ENCODE measurements around the gene ZNF527.

GRCh38 chr19:37403403-37403802, 32.5 kb downstream of the ZNF527 start:
- TF ChIP-seq, protein P1, sequence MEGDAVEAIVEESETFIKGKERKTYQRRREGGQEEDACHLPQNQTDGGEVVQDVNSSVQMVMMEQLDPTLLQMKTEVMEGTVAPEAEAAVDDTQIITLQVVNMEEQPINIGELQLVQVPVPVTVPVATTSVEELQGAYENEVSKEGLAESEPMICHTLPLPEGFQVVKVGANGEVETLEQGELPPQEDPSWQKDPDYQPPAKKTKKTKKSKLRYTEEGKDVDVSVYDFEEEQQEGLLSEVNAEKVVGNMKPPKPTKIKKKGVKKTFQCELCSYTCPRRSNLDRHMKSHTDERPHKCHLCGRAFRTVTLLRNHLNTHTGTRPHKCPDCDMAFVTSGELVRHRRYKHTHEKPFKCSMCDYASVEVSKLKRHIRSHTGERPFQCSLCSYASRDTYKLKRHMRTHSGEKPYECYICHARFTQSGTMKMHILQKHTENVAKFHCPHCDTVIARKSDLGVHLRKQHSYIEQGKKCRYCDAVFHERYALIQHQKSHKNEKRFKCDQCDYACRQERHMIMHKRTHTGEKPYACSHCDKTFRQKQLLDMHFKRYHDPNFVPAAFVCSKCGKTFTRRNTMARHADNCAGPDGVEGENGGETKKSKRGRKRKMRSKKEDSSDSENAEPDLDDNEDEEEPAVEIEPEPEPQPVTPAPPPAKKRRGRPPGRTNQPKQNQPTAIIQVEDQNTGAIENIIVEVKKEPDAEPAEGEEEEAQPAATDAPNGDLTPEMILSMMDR (IDR thresholded peaks at IDR 0.05), result no peak
- TF ChIP-seq POLR2A (IDR thresholded peaks at IDR 0.05), result no peak

All from lower leg skin (tissue), 3 donors.